ENCODE data around the gene MSRB2. TPM values are rescaled to one million over a fixed set of nuclear protein-coding genes. Genes with fewer than 3 reads are reported as not detected.
A peak's percentile ranks its signal among the peaks of the same experiment; 100 is the strongest.

MSRB2 gene
- total and polyA plus RNA-seq, 9 donors: 35.6 to 76.4 (median 60.7) TPM

- no peaks in the 10 kb centered on the region for H3K9me3 ChIP-seq (replicated peaks; ENCODE audit: control insufficient read depth, low read depth, low read length)
- H3K4me1 ChIP-seq (ENCODE audit: control insufficient read depth, insufficient read depth, low read length): peaks cover 9% of the 10 kb centered on the region
- H3K36me3 ChIP-seq (ENCODE audit: control insufficient read depth, insufficient read depth, low read length): no peaks in the 10 kb centered on the region
- WGBS (ENCODE audit: insufficient coverage): 56% methylated on average over 6 of the region's 9 CpGs
- no peak overlapping the region for H3K4me3 ChIP-seq (ENCODE audit: low read length)
- no peak overlapping the region for H3K27ac ChIP-seq (ENCODE audit: low read length)
- DNase-seq: no peak
- peaks cover 9% of the 10 kb centered on the region for H3K27me3 ChIP-seq (ENCODE audit: control insufficient read depth, insufficient read depth, low read length)
Observed at GRCh38 chr10:23146258-23146657, 50.9 kb downstream of the MSRB2 start.

GRCh38 chr10:23147035-23147434 is 51.7 kb downstream of the MSRB2 start:
- WGBS (ENCODE audit: insufficient coverage): 75% methylated on average over 4 of the region's 6 CpGs
- H3K4me1 ChIP-seq (ENCODE audit: control insufficient read depth, insufficient read depth, low read length): peaks cover 9% of the 10 kb centered on the region
- H3K4me3 ChIP-seq (ENCODE audit: low read length): no peak overlapping the region
- no peaks in the 10 kb centered on the region for H3K36me3 ChIP-seq (ENCODE audit: control insufficient read depth, insufficient read depth, low read length)
- no peaks in the 10 kb centered on the region for H3K9me3 ChIP-seq (replicated peaks; ENCODE audit: control insufficient read depth, low read depth, low read length)
- H3K27ac ChIP-seq (ENCODE audit: low read length): no peak overlapping the region
- peaks cover 9% of the 10 kb centered on the region for H3K27me3 ChIP-seq (ENCODE audit: control insufficient read depth, insufficient read depth, low read length)
- no peak for DNase-seq

- Histone ChIP-seq H3K27me3 (ENCODE audit: control insufficient read depth, insufficient read depth, low read length) (peaks cover 9% of the 10 kb centered on the region), H3K27ac (ENCODE audit: low read length) (no peak overlapping the region), H3K36me3 (ENCODE audit: control insufficient read depth, insufficient read depth, low read length) (no peaks in the 10 kb centered on the region), H3K4me1 (ENCODE audit: control insufficient read depth, insufficient read depth, low read length) (peaks cover 9% of the 10 kb centered on the region), H3K9me3 (replicated peaks; ENCODE audit: control insufficient read depth, low read depth, low read length) (no peaks in the 10 kb centered on the region), H3K4me3 (ENCODE audit: low read length) (no peak overlapping the region)
- WGBS (ENCODE audit: insufficient coverage): 93% methylated on average over 11 of the region's 19 CpGs
- no peak for DNase-seq
Observed at GRCh38 chr10:23148214-23148613, 52.8 kb downstream of the MSRB2 start.

- DNase-seq: peak; percentile 36
- Histone ChIP-seq H3K27me3 (ENCODE audit: control insufficient read depth, insufficient read depth, low read length) (peaks cover 9% of the 10 kb centered on the region), H3K4me3 (ENCODE audit: low read length) (no peak overlapping the region), H3K36me3 (ENCODE audit: control insufficient read depth, insufficient read depth, low read length) (no peaks in the 10 kb centered on the region), H3K27ac (ENCODE audit: low read length) (no peak overlapping the region), H3K9me3 (replicated peaks; ENCODE audit: control insufficient read depth, low read depth, low read length) (no peaks in the 10 kb centered on the region), H3K4me1 (ENCODE audit: control insufficient read depth, insufficient read depth, low read length) (peaks cover 9% of the 10 kb centered on the region)
- 66% methylated on average over 2 of the region's 4 CpGs for WGBS (ENCODE audit: insufficient coverage)
Observed at GRCh38 chr10:23150091-23150490, 54.7 kb downstream of the MSRB2 start.

- Histone ChIP-seq H3K4me3 (ENCODE audit: low read length) (no peak overlapping the region), H3K9me3 (replicated peaks; ENCODE audit: control insufficient read depth, low read depth, low read length) (no peaks in the 10 kb centered on the region), H3K27me3 (ENCODE audit: control insufficient read depth, insufficient read depth, low read length) (peaks cover 8% of the 10 kb centered on the region), H3K36me3 (ENCODE audit: control insufficient read depth, insufficient read depth, low read length) (no peaks in the 10 kb centered on the region), H3K27ac (ENCODE audit: low read length) (no peak overlapping the region), H3K4me1 (ENCODE audit: control insufficient read depth, insufficient read depth, low read length) (peaks cover 9% of the 10 kb centered on the region)
- WGBS (ENCODE audit: insufficient coverage): 66% methylated on average over 9 of the region's 12 CpGs
- no peak for DNase-seq
Observed at GRCh38 chr10:23150610-23151009, 55.2 kb downstream of the MSRB2 start.

GRCh38 chr10:23151071-23151470 is 55.7 kb downstream of the MSRB2 start:
- no peak for DNase-seq
- 78% methylated on average over 7 of the region's 7 CpGs for WGBS (ENCODE audit: insufficient coverage)
- H3K9me3 ChIP-seq (replicated peaks; ENCODE audit: control insufficient read depth, low read depth, low read length): no peaks in the 10 kb centered on the region

GRCh38 chr10:23155169-23155568 is 59.8 kb downstream of the MSRB2 start:
- DNase-seq: no peak
- 42% methylated on average over 2 of the region's 7 CpGs for WGBS (ENCODE audit: insufficient coverage)
- Histone ChIP-seq H3K9me3 (replicated peaks; ENCODE audit: control insufficient read depth, low read depth, low read length) (no peaks in the 10 kb centered on the region), H3K27ac (ENCODE audit: low read length) (no peak overlapping the region), H3K27me3 (ENCODE audit: control insufficient read depth, insufficient read depth, low read length) (peaks cover 10% of the 10 kb centered on the region), H3K4me1 (ENCODE audit: control insufficient read depth, insufficient read depth, low read length) (peaks cover 9% of the 10 kb centered on the region), H3K36me3 (ENCODE audit: control insufficient read depth, insufficient read depth, low read length) (no peaks in the 10 kb centered on the region), H3K4me3 (ENCODE audit: low read length) (no peak overlapping the region)

More at GRCh38 chr10:23151071-23151470, 55.7 kb downstream of the MSRB2 start:
- no peak overlapping the region for H3K27ac ChIP-seq (ENCODE audit: low read length)
- peaks cover 9% of the 10 kb centered on the region for H3K27me3 ChIP-seq (ENCODE audit: control insufficient read depth, insufficient read depth, low read length)
- peaks cover 9% of the 10 kb centered on the region for H3K4me1 ChIP-seq (ENCODE audit: control insufficient read depth, insufficient read depth, low read length)
- H3K36me3 ChIP-seq (ENCODE audit: control insufficient read depth, insufficient read depth, low read length): no peaks in the 10 kb centered on the region
- no peak overlapping the region for H3K4me3 ChIP-seq (ENCODE audit: low read length)

- H3K9me3 ChIP-seq (replicated peaks; ENCODE audit: control insufficient read depth, low read depth, low read length): no peaks in the 10 kb centered on the region
- H3K4me3 ChIP-seq (ENCODE audit: low read length): no peak overlapping the region
- H3K27me3 ChIP-seq (ENCODE audit: control insufficient read depth, insufficient read depth, low read length): peaks cover 13% of the 10 kb centered on the region
- 63% methylated on average over 5 of the region's 10 CpGs for WGBS (ENCODE audit: insufficient coverage)
- H3K27ac ChIP-seq (ENCODE audit: low read length): no peak overlapping the region
- no peaks in the 10 kb centered on the region for H3K36me3 ChIP-seq (ENCODE audit: control insufficient read depth, insufficient read depth, low read length)
- H3K4me1 ChIP-seq (ENCODE audit: control insufficient read depth, insufficient read depth, low read length): no peaks in the 10 kb centered on the region
- no peak for DNase-seq
Observed at GRCh38 chr10:23156447-23157150, 61.2 kb downstream of the MSRB2 start.

- WGBS (ENCODE audit: insufficient coverage): 44% methylated on average over 12 of the region's 14 CpGs
- no peak for DNase-seq
- H3K27me3 ChIP-seq (ENCODE audit: control insufficient read depth, insufficient read depth, low read length): peaks cover 13% of the 10 kb centered on the region
- no peaks in the 10 kb centered on the region for H3K4me1 ChIP-seq (ENCODE audit: control insufficient read depth, insufficient read depth, low read length)
- H3K27ac ChIP-seq (ENCODE audit: low read length): no peak overlapping the region
- no peaks in the 10 kb centered on the region for H3K9me3 ChIP-seq (replicated peaks; ENCODE audit: control insufficient read depth, low read depth, low read length)
- no peak overlapping the region for H3K4me3 ChIP-seq (ENCODE audit: low read length)
- no peaks in the 10 kb centered on the region for H3K36me3 ChIP-seq (ENCODE audit: control insufficient read depth, insufficient read depth, low read length)
Observed at GRCh38 chr10:23157239-23157681, 61.9 kb downstream of the MSRB2 start.

- no peaks in the 10 kb centered on the region for H3K36me3 ChIP-seq (ENCODE audit: control insufficient read depth, insufficient read depth, low read length)
- H3K27me3 ChIP-seq (ENCODE audit: control insufficient read depth, insufficient read depth, low read length): peaks cover 13% of the 10 kb centered on the region
- H3K9me3 ChIP-seq (replicated peaks; ENCODE audit: control insufficient read depth, low read depth, low read length): no peaks in the 10 kb centered on the region
- H3K4me3 ChIP-seq (ENCODE audit: low read length): no peak overlapping the region
- no peaks in the 10 kb centered on the region for H3K4me1 ChIP-seq (ENCODE audit: control insufficient read depth, insufficient read depth, low read length)
- 45% methylated on average over 3 of the region's 12 CpGs for WGBS (ENCODE audit: insufficient coverage)
- H3K27ac ChIP-seq (ENCODE audit: low read length): no peak overlapping the region
- peak; percentile 8 for DNase-seq
Observed at GRCh38 chr10:23157691-23158369, 62.5 kb downstream of the MSRB2 start.

All from muscle of leg (tissue), 11 donors.